Activated CD4-positive, alpha-beta T cell treated with anti-CD3 and anti-CD28 coated beads for 24 hours (primary cell): ENCODE results near the gene TMEM114.

Source experiments
- DNase-seq, 2 donors: peaks; one replicate each; pipeline ENCODE4 v3.0.0-alpha.2; 2020; ENCODE audit warnings: low read depth in 2 of 2

The TMEM114 gene

DNA sequence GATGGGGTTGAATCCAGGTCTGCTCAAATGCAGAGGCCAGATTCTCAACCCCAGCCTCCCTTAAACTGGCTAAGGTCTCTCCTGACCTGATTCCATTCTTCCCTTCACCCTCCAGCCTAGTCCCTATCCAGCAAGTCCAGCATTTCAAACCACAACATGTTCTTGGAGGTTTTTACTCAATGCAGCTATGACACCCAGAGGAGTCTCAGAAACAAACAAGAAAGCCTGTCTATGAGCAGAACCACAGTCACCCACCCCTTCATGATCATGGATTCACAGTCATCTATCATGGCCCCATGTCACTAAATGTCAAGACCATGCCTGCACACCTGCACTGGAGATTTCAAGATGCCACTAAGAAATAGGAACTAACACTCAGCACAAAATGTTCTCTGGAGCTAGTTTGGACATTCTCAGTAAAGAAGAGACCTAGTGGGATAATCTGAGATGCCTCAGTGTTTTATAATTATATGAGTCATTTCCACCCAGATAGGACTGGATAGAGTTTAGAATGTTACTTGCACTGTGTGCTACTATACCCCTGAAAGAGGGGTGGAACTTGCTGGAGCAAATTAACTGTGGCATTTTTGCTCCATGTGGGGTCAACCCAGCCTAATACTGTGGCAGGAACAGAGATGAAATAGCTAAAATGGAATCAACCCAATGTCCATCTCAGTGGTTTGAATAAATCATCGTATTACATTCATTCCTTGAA is 21.7 kb upstream of the TMEM114 start:
- no peak for DNase-seq

DNA sequence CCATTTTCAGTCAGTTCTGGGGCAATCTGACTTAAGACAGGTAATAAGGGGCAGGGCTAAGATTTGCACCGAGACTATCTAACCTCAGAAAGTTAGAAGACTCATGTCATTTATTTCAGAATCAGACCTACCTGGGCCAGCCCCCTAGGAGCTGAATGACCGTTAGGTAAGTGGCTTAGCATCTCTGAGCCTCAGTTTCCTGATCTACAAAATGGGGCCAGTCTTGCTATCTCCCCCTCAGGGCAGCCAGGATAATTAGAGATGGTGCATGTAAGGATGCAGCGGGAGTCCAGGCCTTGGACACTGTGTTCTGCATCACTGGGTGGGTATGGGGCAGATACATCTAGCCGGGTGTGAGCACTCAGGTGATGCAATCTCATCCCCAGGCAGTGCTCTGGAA is 20.8 kb upstream of the TMEM114 start:
- no peak for DNase-seq

GRCh38 chr16:8607214-8607613 is 16.9 kb upstream of the TMEM114 start:
- DNase-seq: no peak

DNA sequence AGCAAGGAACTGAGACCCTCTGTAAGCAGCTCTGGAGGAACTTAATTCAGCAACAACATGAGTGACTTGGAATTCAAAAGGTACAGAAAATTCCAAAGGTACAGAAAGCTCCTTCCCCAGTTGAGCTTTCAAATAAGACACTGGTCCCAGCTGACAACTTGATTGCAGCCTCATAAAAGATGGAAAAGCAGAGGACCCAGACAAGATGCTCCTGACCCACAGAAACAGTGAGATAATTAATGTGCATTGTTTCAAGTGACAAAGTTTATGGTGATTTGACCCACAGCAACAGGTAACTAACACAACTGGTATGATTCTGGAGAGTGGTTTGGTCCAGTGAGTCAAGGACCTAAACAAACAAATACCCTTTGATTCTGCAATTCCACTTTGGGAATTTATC is 15.2 kb upstream of the TMEM114 start:
- DNase-seq: no peak

- DNase-seq: no peak
Observed at GRCh38 chr16:8600144-8600775, 9.9 kb upstream of the TMEM114 start.

- DNase-seq: no peak
Observed at GRCh38 chr16:8596581-8596980, 6.3 kb upstream of the TMEM114 start.

DNA sequence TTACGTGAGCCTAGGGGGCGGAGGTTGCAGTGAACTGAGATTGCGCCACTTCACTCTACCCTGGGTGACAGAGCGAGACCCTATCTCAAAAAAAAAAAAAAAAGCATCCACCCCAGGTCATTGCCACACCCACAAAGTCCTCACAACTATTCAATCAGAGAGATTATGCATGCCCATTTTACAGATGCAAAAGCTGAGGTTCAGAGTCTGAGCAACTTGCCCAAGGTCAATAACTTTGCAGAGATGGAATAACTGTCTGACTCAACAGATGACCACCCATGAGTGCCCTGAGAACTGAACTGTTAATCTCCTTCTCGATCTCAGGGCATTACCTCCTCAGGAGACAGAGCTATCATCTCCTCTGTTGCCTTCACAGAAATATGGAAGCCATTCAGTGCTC is 5.5 kb upstream of the TMEM114 start:
- no peak for DNase-seq

GRCh38 chr16:8594149-8594666 is 3.9 kb upstream of the TMEM114 start:
- no peak for DNase-seq

DNA sequence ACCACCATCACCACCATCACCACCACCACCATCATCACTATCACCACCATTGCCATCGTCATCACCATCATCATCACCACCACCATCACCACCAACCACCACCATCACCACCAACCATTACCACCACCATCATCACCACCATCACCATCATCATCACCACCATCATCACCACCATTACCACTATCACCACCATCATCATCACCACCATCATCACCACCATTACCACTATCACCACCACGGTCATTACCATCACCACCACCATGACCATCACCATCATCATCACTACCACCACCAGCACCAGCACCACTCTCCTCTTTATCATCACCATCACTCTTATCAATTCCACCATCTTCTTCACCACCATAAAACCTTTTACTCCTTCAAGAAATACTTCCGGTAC is 1.1 kb upstream of the TMEM114 start:
- DNase-seq: no peak

- no peak for DNase-seq
Observed at GRCh38 chr16:8590811-8591210, 500 bp upstream of the TMEM114 start.

DNA sequence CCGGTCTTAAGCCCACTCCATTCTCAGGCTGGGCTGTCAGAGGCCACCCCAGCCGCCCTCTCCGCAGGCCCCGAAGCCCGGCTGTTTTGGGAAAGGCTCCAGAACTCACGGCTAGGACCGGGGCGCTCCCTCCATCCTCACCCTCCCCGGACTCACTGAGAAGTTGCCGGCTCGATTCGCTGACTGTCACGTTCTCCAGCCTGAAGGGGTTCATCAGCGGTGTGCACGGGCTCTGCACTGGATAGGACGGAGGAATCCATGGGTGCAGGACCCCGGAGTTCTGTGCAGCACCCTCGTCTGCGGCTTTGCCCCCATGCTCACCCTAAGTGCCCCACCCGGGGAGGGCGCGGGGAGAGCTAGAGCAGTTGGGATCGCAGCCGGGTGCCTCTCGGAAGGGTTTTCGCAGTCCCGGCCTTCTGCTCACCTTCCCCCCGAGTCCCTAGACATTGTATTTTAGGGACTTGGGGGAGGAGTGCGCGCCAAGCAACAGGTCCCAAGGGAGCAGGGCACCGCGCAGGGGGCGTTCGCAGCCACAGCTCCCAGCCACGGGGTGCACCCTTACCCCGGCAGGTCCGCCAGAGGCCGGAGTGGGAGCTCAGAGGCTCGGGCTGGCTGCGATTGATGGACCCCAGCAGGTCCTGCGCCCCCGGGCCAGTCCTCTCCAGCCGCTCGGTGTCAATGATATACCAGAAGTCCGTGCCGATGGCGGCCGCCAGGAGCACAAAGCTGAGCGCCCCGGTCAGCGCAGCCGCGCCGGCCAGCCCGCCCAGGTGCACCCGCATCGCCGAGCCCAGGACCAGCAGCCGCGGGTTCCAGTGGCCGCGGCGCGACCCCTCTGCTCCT is 1.0 kb downstream of the TMEM114 start:
- DNase-seq: no peak

DNA sequence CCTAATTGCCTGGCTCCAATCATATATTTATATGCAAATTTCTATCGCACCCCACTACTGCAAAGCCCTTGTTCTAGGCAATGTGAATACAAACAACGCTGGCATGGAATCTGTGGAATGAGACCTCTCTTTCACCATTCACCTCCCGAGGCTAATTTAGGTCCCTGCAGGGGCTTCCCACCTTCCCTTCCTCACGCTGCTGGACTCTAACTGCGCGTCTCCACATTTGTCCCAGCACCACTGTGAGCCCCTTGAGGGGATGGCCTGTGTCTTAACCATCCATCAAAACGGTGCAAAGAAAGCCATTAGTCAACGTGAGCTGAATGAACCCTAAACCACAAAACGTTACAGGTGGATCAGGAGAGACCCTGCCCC is 1.6 kb downstream of the TMEM114 start:
- DNase-seq: no peak

DNA sequence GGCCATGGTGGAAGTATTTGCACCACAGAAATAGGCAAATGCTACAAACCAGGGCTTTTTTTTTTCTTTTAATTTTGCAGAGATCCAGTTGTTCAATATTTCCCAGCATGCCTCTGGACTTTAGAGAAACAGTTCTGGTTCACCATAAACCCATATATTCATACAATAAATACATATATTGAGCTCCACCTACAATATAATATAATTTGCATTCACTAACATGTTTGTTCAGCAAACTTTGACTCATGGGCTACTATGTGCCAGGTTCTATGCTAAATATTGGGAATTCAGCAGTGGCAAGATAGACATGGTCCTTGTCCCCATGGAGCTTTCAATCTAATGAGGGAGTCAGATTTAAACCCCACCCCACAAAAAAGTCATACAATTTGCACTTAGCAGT is 3.2 kb downstream of the TMEM114 start:
- DNase-seq: no peak

- no peak for DNase-seq
Observed at GRCh38 chr16:8585857-8586256, 4.5 kb downstream of the TMEM114 start.

DNA sequence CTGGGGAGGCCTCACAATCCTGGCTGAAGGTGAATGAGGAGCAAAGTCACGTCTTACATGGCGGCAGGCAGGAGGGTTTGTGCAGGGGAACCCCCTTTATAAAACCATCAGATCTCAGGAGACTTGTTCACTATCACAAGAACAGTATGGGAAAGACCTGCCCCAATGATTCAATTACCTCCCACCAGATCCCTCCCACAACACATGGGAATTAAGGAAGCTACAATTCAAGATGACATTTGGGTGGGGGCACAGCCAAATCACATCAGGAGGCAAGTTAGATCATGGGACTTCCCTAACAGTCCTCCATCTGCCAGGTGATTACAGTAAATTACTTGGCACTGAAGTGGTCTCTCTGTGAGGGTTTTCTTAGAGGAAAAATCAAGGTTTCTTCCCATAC is 5.3 kb downstream of the TMEM114 start:
- DNase-seq: no peak

DNA sequence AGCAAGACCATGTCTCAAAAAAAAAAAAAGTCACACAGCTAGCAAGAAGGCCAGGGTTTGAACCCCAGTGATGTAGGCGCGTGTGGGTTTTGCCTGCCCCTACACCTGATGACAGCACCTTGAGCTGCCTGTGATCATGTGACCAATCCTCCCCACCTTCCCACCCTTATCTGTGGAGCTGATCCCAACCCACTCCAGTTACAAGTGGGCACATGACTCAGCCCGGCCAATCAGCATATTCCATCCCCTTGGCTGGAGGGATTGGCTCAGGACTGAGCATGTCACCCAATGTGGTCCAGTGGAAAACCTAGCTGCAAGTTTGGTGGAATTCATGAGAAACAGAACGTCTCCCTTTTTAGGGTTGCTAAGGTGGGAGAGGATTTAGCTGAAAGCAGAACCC is 6.6 kb downstream of the TMEM114 start:
- no peak for DNase-seq

- DNase-seq: no peak
Observed at GRCh38 chr16:8583199-8583598, 7.1 kb downstream of the TMEM114 start.

- no peak for DNase-seq
Observed at GRCh38 chr16:8581831-8582580, 8.3 kb downstream of the TMEM114 start.

DNA sequence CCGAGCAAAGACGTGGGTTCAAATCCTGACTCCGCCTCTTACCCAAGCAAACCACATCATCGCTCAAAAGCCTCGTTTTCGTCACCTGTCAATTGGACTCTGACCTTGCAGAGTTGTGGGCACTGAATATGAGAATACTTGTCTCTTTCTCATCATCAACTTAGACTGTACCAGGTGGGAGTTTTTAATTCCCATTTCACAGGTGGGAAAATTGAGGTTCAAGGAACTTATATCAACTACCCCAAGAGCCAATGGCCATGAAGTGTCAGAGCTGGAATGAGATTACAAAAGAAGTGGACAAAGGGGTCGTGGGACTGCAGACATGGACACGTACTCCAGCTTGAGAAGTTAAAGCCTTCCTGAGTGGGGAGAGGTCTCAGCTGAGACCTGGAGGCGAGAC is 10.8 kb downstream of the TMEM114 start:
- DNase-seq: no peak

DNA sequence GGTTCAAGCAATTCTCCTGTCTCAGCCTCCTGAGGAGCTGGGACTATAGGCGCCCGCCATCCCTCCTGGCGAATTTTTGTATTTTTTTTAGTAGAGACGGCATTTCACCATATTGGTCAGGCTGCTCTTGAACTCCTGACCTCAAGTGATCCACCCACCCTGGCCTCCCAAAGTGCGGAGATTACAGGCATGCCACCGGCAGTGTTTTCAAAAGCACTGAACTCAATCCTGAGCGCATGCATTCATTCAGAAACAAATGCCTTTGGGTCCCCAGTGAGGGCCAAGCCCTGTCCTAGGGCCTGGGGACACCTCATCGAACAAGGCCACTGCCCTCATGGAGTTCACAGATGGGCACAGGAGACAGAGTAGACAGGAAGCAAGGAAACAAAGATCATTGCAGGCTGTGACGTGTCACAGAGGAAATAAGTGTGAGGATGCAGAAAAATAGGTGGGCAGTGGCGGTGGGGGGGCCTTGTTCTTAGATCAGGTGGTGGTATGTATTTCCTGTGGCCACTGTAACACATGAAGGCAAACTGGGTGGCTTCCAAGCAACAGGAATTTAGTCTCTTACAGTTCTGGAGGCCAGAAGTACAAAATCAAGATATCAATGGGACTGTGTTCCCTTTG is 12.5 kb downstream of the TMEM114 start:
- DNase-seq: no peak
